ENCODE measurements around the gene RNASE13.

RNASE13 gene

DNA sequence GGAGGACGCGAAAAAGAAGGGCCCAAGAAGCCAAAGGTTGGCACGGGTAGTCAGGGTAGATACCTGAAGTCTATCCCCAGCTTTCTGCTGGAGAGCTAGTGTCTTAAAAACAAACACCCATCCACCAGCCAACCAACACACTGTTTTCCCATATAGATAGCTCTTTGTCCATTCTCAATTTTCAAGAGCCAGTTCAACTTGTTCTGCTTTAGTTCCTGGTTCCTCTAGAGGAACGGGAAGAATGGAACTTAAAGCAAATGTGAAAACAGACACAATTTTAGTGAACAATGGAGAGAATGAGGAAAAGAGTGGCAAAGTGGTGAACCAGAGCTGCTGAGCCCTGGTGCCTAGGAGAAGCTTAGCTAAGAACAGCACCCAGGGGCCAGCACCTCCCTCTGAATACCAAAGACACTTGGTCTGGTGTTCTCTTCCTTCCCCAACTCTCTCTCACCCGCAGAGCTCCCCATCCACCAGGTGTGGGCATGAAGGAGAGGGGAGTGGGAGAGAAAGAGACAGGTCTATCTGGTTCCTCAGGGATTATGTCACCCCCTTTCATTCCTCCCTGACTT lies 13.5 kb downstream of the RNASE13 start (continued):
- TF ChIP-seq ZNF768 (tag by site-specific recombination; IDR thresholded peaks at IDR 0.05), result no peak

- Histone ChIP-seq H3K4me1 (ENCODE audit: control insufficient read depth, insufficient read depth, low read length) (peaks cover 2% of the 10 kb centered on the region; the same call in 1 of the 2 replicates), H3K4me3 (ENCODE audit: low read depth, low read length) (no peak overlapping the region), H3K36me3 (ENCODE audit: control insufficient read depth in 2 of 2, insufficient read depth in 1 of 2, low read length in 2 of 2) (peaks cover 0 to 51% of the 10 kb centered on the region in 2 experiments; a peak in 2 of 3 replicates), H3K9me3 (ENCODE audit: control insufficient read depth, insufficient read depth, low read depth, low read length) (no peaks in the 10 kb centered on the region), H3K27ac (ENCODE audit: extremely low read depth, low read depth, low read length) (no peak overlapping the region)
- CTCF ChIA-PET, result interaction anchor here (0.6 to 7.4 kb wide), 8 partner anchors 21 to 168 kb away, joined by 3 to 136 read pairs (median 3); no protein-coding TSS in a partner anchor
- TF ChIP-seq ZNF24 (tag by site-specific recombination; IDR thresholded peaks at IDR 0.05) (no peak), EGR2 (tag by site-specific recombination; IDR thresholded peaks at IDR 0.05; ENCODE audit: low read depth) (peak; percentile 44; the same call in 1 of the 2 replicates), ZBTB20 (tag by site-specific recombination; IDR thresholded peaks at IDR 0.05) (no peak), ZFHX2 (tag by site-specific recombination; conservative IDR thresholded peaks at IDR 0.05) (peak; percentile 53)
- POLR2A ChIA-PET, result interaction anchor here (1.0 kb wide), 1 partner anchor 14 kb away, joined by 3 read pairs; no protein-coding TSS in a partner anchor
Measured at GRCh38 chr14:21019366-21019765, 15.2 kb downstream of the RNASE13 start.

DNA sequence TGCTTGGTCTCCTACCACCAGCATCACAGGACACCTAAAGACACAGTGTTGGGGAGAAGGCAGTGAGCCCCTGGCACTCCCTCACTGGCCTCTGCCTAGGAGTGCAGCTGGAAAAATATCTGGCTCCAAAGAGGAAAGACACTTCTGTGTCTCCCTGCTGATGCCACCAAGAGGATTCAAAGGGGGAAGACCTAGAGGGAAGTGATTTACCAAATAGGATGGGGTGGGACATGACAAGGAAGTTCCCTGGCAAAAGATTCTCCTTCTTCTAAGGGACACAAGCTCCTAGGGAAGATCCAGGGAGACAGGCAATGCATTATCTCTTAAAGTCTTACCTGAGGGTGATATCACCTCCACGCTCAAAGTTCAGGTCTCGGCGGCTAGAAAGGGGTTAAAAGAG lies 15.8 kb downstream of the RNASE13 start:
- Histone ChIP-seq H3K4me3 (ENCODE audit: low read depth, low read length) (no peak overlapping the region), H3K9me3 (ENCODE audit: control insufficient read depth, insufficient read depth, low read depth, low read length) (no peaks in the 10 kb centered on the region), H3K4me1 (ENCODE audit: control insufficient read depth, insufficient read depth, low read length) (no peaks in the 10 kb centered on the region), H3K27ac (ENCODE audit: extremely low read depth, low read depth, low read length) (no peak overlapping the region), H3K36me3 (ENCODE audit: control insufficient read depth in 2 of 2, insufficient read depth in 1 of 2, low read length in 2 of 2) (peaks cover 0 to 51% of the 10 kb centered on the region in 2 experiments; a peak in 2 of 3 replicates)
- CTCF ChIA-PET, result interaction anchor here (0.6 to 7.4 kb wide), 8 partner anchors 13 to 168 kb away, joined by 3 to 136 read pairs (median 6); no protein-coding TSS in a partner anchor
- POLR2A ChIA-PET, result no interaction called here
- no peak for TF ChIP-seq ZBTB1 (tag by site-specific recombination; IDR thresholded peaks at IDR 0.05)
- no peak for TF ChIP-seq ZNF473 (tag by site-specific recombination; IDR thresholded peaks at IDR 0.05)
- TF ChIP-seq ZNF274 (IDR thresholded peaks at IDR 0.05; ENCODE audit: low read length), result no peak
- no peak for TF ChIP-seq ZNF274 (tag by site-specific recombination; IDR thresholded peaks at IDR 0.05; ENCODE audit: borderline replicate concordance)
- TF ChIP-seq ZNF335 (tag by site-specific recombination; conservative IDR thresholded peaks at IDR 0.05), result no peak
- TF ChIP-seq, protein P1, sequence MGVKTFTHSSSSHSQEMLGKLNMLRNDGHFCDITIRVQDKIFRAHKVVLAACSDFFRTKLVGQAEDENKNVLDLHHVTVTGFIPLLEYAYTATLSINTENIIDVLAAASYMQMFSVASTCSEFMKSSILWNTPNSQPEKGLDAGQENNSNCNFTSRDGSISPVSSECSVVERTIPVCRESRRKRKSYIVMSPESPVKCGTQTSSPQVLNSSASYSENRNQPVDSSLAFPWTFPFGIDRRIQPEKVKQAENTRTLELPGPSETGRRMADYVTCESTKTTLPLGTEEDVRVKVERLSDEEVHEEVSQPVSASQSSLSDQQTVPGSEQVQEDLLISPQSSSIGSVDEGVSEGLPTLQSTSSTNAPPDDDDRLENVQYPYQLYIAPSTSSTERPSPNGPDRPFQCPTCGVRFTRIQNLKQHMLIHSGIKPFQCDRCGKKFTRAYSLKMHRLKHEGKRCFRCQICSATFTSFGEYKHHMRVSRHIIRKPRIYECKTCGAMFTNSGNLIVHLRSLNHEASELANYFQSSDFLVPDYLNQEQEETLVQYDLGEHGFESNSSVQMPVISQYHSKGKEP (tag by site-specific recombination; IDR thresholded peaks at IDR 0.05), result no peak
- TF ChIP-seq ZNF302 (tag by site-specific recombination; IDR thresholded peaks at IDR 0.05; ENCODE audit: low read depth), result no peak
- no peak for TF ChIP-seq FEZF1 (tag by site-specific recombination; IDR thresholded peaks at IDR 0.05)
- TF ChIP-seq BCL11B (tag by site-specific recombination; IDR thresholded peaks at IDR 0.05; ENCODE audit: low read depth), result no peak
- TF ChIP-seq ZNF571 (tag by site-specific recombination; IDR thresholded peaks at IDR 0.05), result no peak
- TF ChIP-seq ZNF341 (tag by site-specific recombination; IDR thresholded peaks at IDR 0.05; ENCODE audit: low read depth), result no peak
- TF ChIP-seq ZNF280D (tag by site-specific recombination; IDR thresholded peaks at IDR 0.05), result no peak
- TF ChIP-seq, protein P2, sequence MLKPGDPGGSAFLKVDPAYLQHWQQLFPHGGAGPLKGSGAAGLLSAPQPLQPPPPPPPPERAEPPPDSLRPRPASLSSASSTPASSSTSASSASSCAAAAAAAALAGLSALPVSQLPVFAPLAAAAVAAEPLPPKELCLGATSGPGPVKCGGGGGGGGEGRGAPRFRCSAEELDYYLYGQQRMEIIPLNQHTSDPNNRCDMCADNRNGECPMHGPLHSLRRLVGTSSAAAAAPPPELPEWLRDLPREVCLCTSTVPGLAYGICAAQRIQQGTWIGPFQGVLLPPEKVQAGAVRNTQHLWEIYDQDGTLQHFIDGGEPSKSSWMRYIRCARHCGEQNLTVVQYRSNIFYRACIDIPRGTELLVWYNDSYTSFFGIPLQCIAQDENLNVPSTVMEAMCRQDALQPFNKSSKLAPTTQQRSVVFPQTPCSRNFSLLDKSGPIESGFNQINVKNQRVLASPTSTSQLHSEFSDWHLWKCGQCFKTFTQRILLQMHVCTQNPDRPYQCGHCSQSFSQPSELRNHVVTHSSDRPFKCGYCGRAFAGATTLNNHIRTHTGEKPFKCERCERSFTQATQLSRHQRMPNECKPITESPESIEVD (tag by site-specific recombination; IDR thresholded peaks at IDR 0.05), result no peak
- no peak for TF ChIP-seq HOXA7 (CRISPR knock-in tag; IDR thresholded peaks at IDR 0.05; ENCODE audit: borderline replicate concordance)
- no peak for TF ChIP-seq ZNF704 (tag by site-specific recombination; IDR thresholded peaks at IDR 0.05)
- TF ChIP-seq KLF8 (tag by site-specific recombination; IDR thresholded peaks at IDR 0.05), result no peak
- no peak for TF ChIP-seq ZNF155 (tag by site-specific recombination; IDR thresholded peaks at IDR 0.05)

Data from HEK293 (cell line).